ENCODE measurements around the gene RAD51C. TPM values are rescaled to one million over a fixed set of nuclear protein-coding genes. Genes with fewer than 3 reads are reported as not detected.
"Not testable (repeated sequence)": the region's sequence is repeated elsewhere in the genome, so short reads cannot be mapped to it uniquely, and the experiment has no call there.

The RAD51C gene
- polyA plus RNA-seq, 1 of the 3 experiments (the other 2 are of a cell fraction), result 36.1 TPM

DNA sequence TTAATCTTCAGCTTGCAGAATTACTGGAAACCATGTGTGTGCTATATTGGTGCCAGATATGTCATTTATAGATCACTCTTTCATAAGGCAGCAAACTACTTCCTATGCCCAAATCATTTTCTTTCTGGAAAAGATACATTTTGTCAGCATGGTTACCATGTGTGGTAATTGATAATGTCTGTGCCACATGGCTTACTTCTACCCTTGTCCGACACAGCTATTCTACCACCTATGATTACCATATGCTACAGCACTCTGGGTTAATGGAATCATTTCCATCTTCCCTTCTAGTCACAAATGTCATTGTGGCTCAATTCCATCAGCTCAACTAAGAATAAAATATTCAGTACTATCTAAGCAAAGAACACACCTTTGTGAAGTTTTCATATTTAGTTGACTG is 55.3 kb downstream of the RAD51C start:
- H3K36me3 ChIP-seq (replicated peaks in 1 of 2; ENCODE audit: control insufficient read depth in 1 of 2, insufficient read depth in 2 of 2, low read length in 1 of 2), result no peaks in the 10 kb centered on the region
- H2AFZ ChIP-seq (ENCODE audit: low read depth), result no peak overlapping the region
- H3K79me2 ChIP-seq (ENCODE audit: insufficient read depth), result no peaks in the 10 kb centered on the region
- H4K20me1 ChIP-seq (ENCODE audit: insufficient read depth), result no peaks in the 10 kb centered on the region
- H3F3A ChIP-seq (replicated peaks; ENCODE audit: insufficient read depth), result no peaks in the 10 kb centered on the region
- peak; percentile 67 for DNase-seq
- ChIA-PET CTCF (interaction anchor here (0.8 to 2.2 kb wide), 6 partner anchors 8 to 257 kb away, joined by 3 to 10 read pairs (median 3); partner anchors contain the start of gene PPM1E), POLR2A (interaction anchor here (1.4 to 1.5 kb wide), 2 partner anchors 8 to 9 kb away, joined by 3 to 4 read pairs; no protein-coding TSS in a partner anchor)
- H3K4me1 ChIP-seq (ENCODE audit: control insufficient read depth in 1 of 2, insufficient read depth in 2 of 2, low read depth in 1 of 2, low read length in 1 of 2), result no peaks in the 10 kb centered on the region; a peak in 1 of 4 replicates
- H3K27me3 ChIP-seq (ENCODE audit: insufficient read depth), result no peaks in the 10 kb centered on the region
- H3K4me2 ChIP-seq, result no peak overlapping the region
- H3K9me3 ChIP-seq, result no peaks in the 10 kb centered on the region
- 68% methylated on average over 1 of the region's 1 CpG for WGBS (ENCODE audit: low lambda C conversion rate)
- H3K9me2 ChIP-seq, result no peaks in the 10 kb centered on the region
- no peak for TF ChIP-seq POLR2AphosphoS5 (IDR thresholded peaks at IDR 0.05; ENCODE audit: low read depth, low read length)
- no peak for TF ChIP-seq FOSL2 (IDR thresholded peaks at IDR 0.05; ENCODE audit: borderline replicate concordance, low read depth)
- no peak for TF ChIP-seq NFIC (IDR thresholded peaks at IDR 0.05; ENCODE audit: borderline replicate concordance)
- peak in 1 of 2 experiments; percentile 32; a peak in 1 of 4 replicates for TF ChIP-seq EP300 (IDR thresholded peaks at IDR 0.05; ENCODE audit: borderline replicate concordance in 1 of 2, low read depth in 1 of 2, low read length in 1 of 2)
- no peak for TF ChIP-seq TEAD4 (IDR thresholded peaks at IDR 0.05; ENCODE audit: borderline replicate concordance, insufficient read depth)
- no peak for TF ChIP-seq ELF1 (IDR thresholded peaks at IDR 0.05)
- no peak for TF ChIP-seq SMC3 (IDR thresholded peaks at IDR 0.05; ENCODE audit: low read depth, low read length)
- peak; percentile 94 for TF ChIP-seq MXI1 (IDR thresholded peaks at IDR 0.05; ENCODE audit: low read depth, low read length)
- TF ChIP-seq CHD2 (IDR thresholded peaks at IDR 0.05; ENCODE audit: low read length, partially characterized antibody), result peak; percentile 72
- H3K9ac ChIP-seq, result no peak overlapping the region
- no peak overlapping the region for H3K4me3 ChIP-seq (ENCODE audit: low read depth in 2 of 2, low read length in 1 of 2)
- no peak overlapping the region for H3K27ac ChIP-seq (ENCODE audit: low read depth in 2 of 2, low read length in 1 of 2)

GRCh38 chr17:58749627-58750026 is 57.2 kb downstream of the RAD51C start:
- not testable (repeated sequence) for H3K27ac ChIP-seq (ENCODE audit: low read depth in 2 of 2, low read length in 1 of 2); H3K79me2 ChIP-seq (ENCODE audit: insufficient read depth); H2AFZ ChIP-seq (ENCODE audit: low read depth)

DNA sequence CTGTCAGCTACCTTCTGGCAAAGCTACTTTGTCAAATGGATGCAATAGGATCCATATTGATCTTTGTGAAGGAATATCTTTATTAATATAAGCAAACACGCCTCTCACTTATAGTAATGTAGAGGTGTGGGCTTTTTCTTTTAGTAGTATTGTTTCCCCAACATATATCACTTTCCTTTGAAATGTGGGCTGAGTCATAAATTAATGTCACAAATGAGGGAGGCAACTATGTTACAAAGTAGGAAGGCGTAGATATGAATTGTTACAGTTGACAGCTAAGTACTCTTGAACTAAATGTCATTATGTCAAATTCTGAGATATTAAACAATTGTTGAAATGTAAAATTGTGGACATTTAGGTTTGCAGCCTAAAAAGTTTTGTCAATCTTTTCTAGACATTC is 60.6 kb downstream of the RAD51C start:
- Histone ChIP-seq H3K4me1 (ENCODE audit: control insufficient read depth in 1 of 2, insufficient read depth in 2 of 2, low read depth in 1 of 2, low read length in 1 of 2) (peaks cover 0 to 5% of the 10 kb centered on the region in 2 experiments; a peak in 2 of 4 replicates), H3K4me2 (no peak overlapping the region), H3K27me3 (ENCODE audit: insufficient read depth) (peaks cover 21% of the 10 kb centered on the region), H2AFZ (ENCODE audit: low read depth) (no peak overlapping the region), H3K9ac (no peak overlapping the region), H4K20me1 (ENCODE audit: insufficient read depth) (no peaks in the 10 kb centered on the region), H3K27ac (ENCODE audit: low read depth in 2 of 2, low read length in 1 of 2) (no peak overlapping the region), H3F3A (replicated peaks; ENCODE audit: insufficient read depth) (peaks cover 7% of the 10 kb centered on the region), H3K9me2 (no peaks in the 10 kb centered on the region), H3K36me3 (replicated peaks in 1 of 2; ENCODE audit: control insufficient read depth in 1 of 2, insufficient read depth in 2 of 2, low read length in 1 of 2) (no peaks in the 10 kb centered on the region), H3K79me2 (ENCODE audit: insufficient read depth) (no peaks in the 10 kb centered on the region), H3K9me3 (no peaks in the 10 kb centered on the region), H3K4me3 (ENCODE audit: low read depth in 2 of 2, low read length in 1 of 2) (no peak overlapping the region)
- no peak for DNase-seq
- WGBS (ENCODE audit: low lambda C conversion rate), result 81% methylated on average over 2 of the region's 2 CpGs
- POLR2A ChIA-PET, result no interaction called here
- CTCF ChIA-PET, result interaction anchor here (1.4 to 1.5 kb wide), 2 partner anchors 9 to 26 kb away, joined by 3 read pairs; no protein-coding TSS in a partner anchor
- TF ChIP-seq FOXM1 (IDR thresholded peaks at IDR 0.05; ENCODE audit: low read depth) (no peak), CTCF (IDR thresholded peaks at IDR 0.05) (no peak), SIN3A (IDR thresholded peaks at IDR 0.05; ENCODE audit: borderline replicate concordance, low read depth, low read length) (no peak), MXI1 (IDR thresholded peaks at IDR 0.05; ENCODE audit: low read depth, low read length) (no peak), FOSL2 (IDR thresholded peaks at IDR 0.05; ENCODE audit: borderline replicate concordance, low read depth) (no peak), FOXJ3 (CRISPR knock-in tag; IDR thresholded peaks at IDR 0.05) (no peak), NFIC (IDR thresholded peaks at IDR 0.05; ENCODE audit: borderline replicate concordance) (no peak), GATA2 (CRISPR knock-in tag; IDR thresholded peaks at IDR 0.05) (no peak), TAF1 (IDR thresholded peaks at IDR 0.05; ENCODE audit: borderline replicate concordance, low read depth, low read length) (no peak), POLR2AphosphoS5 (IDR thresholded peaks at IDR 0.05; ENCODE audit: low read depth, low read length) (no peak), RFX5 (IDR thresholded peaks at IDR 0.05; ENCODE audit: low read length) (no peak), ELF1 (IDR thresholded peaks at IDR 0.05) (no peak), NRF1 (IDR thresholded peaks at IDR 0.05; ENCODE audit: low read depth, low read length) (no peak), TCF12 (IDR thresholded peaks at IDR 0.05) (no peak), TEAD4 (IDR thresholded peaks at IDR 0.05; ENCODE audit: borderline replicate concordance, insufficient read depth) (no peak), MEF2A (IDR thresholded peaks at IDR 0.05; ENCODE audit: borderline replicate concordance, low read depth) (no peak), YY1 (IDR thresholded peaks at IDR 0.05; ENCODE audit: low read depth) (no peak)
- TF ChIP-seq, protein P1, sequence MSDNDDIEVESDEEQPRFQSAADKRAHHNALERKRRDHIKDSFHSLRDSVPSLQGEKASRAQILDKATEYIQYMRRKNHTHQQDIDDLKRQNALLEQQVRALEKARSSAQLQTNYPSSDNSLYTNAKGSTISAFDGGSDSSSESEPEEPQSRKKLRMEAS (IDR thresholded peaks at IDR 0.05; ENCODE audit: low read depth), result no peak

More at GRCh38 chr17:58749627-58750026, 57.2 kb downstream of the RAD51C start:
- H3K36me3 ChIP-seq (replicated peaks in 1 of 2; ENCODE audit: control insufficient read depth in 1 of 2, insufficient read depth in 2 of 2, low read length in 1 of 2); H3K9me3 ChIP-seq; H4K20me1 ChIP-seq (ENCODE audit: insufficient read depth); DNase-seq; H3K4me2 ChIP-seq; H3F3A ChIP-seq (replicated peaks; ENCODE audit: insufficient read depth); H3K4me1 ChIP-seq (ENCODE audit: control insufficient read depth in 1 of 2, insufficient read depth in 2 of 2, low read depth in 1 of 2, low read length in 1 of 2); H3K4me3 ChIP-seq (ENCODE audit: low read depth in 2 of 2, low read length in 1 of 2); H3K9ac ChIP-seq; H3K27me3 ChIP-seq (ENCODE audit: insufficient read depth); H3K9me2 ChIP-seq; POLR2A ChIA-PET: not testable (repeated sequence)
- CTCF ChIA-PET, result interaction anchor here (0.8 to 1.7 kb wide), 5 partner anchors 8 to 255 kb away, joined by 3 to 6 read pairs (median 3); no protein-coding TSS in a partner anchor
